ENCODE data around the gene FAM110D. TPM values are rescaled to one million over a fixed set of nuclear protein-coding genes. Genes with fewer than 3 reads are reported as not detected.

FAM110D gene
- total and polyA plus RNA-seq, 7 donors: 1.2 to 2.9 (median 1.4) TPM

DNA sequence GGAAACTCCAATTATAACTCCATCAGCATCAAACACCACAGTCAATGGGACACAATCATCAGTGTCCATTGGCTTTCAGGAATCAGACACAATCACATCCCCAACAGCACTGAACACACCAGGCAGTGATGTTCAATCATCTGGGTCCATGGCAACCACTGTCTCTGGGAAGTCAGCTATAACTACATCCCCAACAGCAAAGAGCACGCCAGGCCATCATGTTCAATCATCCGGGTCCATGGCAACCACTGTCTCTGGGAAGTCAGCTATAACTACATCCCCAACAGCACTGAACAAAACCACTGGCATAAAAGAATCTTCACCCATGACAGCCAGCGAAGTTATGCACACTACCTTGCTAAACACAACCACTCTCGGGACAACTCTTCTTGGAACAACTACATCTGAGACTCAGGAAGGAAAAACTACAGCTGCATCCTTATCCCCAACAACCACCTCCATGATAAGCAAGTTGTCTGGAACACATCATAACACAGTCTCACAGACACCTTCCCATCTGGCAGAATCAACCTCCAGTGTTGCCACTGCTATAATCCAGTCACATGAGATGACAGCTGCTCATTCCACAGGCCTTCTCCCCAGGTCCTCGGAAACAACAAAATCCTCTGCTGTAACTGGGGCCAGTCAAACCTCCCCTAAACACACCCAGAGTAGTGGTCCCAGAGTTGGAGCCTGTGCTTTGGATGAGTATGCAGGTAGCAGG, 51.4 kb downstream of the FAM110D start:
- H3K4me1 ChIP-seq: no peaks in the 10 kb centered on the region
- 71% methylated on average over 5 of the region's 5 CpGs for WGBS, 3 donors
- H3K27ac ChIP-seq: no peak overlapping the region
- no peaks in the 10 kb centered on the region for H3K36me3 ChIP-seq (ENCODE audit: insufficient read depth in 1 of 2, low read depth in 1 of 2)
- ATAC-seq: peak in 1 of 4 donors; percentile 78
- no peaks in the 10 kb centered on the region for H3K27me3 ChIP-seq (ENCODE audit: insufficient read depth in 3 of 3, low read length in 2 of 3)
- intact Hi-C loops (cut with DNase I): no loop called here
- H3K4me3 ChIP-seq: no peak overlapping the region
- TF ChIP-seq CTCF (IDR thresholded peaks at IDR 0.05): no peak
- DNase-seq: no peak
- no peaks in the 10 kb centered on the region for H3K9me3 ChIP-seq

DNA sequence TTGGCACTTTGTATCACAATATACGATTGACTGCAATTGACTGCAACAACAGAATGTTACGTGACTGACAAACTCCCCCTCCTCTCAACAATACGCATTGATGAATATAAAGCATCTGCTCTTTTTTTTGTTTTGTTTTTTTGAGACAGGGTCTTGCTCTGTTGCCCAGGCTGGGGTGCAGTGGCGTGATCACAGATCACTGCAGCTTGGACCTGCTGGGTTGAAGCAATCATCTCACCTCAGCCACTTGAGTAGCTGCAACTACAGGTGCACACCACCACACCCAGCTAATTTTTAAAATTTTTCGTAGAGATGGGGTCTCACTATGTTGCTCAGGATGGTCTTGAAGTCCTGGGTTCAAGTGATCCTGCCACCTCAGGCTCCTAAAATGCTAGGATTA, 53.8 kb downstream of the FAM110D start:
- WGBS, 3 donors: 87 to 93% (median 88%) methylated on average over 5 of the region's 5 CpGs
- Histone ChIP-seq H3K9me3 (no peaks in the 10 kb centered on the region), H3K4me1 (no peaks in the 10 kb centered on the region), H3K36me3 (ENCODE audit: insufficient read depth in 1 of 2, low read depth in 1 of 2) (no peaks in the 10 kb centered on the region), H3K27me3 (ENCODE audit: insufficient read depth in 3 of 3, low read length in 2 of 3) (no peaks in the 10 kb centered on the region), H3K27ac (no peak overlapping the region), H3K4me3 (no peak overlapping the region)
- no peak for TF ChIP-seq CTCF (IDR thresholded peaks at IDR 0.05)
- DNase-seq: no peak
- ATAC-seq: no peak
- intact Hi-C loops (cut with DNase I): no loop called here

DNA sequence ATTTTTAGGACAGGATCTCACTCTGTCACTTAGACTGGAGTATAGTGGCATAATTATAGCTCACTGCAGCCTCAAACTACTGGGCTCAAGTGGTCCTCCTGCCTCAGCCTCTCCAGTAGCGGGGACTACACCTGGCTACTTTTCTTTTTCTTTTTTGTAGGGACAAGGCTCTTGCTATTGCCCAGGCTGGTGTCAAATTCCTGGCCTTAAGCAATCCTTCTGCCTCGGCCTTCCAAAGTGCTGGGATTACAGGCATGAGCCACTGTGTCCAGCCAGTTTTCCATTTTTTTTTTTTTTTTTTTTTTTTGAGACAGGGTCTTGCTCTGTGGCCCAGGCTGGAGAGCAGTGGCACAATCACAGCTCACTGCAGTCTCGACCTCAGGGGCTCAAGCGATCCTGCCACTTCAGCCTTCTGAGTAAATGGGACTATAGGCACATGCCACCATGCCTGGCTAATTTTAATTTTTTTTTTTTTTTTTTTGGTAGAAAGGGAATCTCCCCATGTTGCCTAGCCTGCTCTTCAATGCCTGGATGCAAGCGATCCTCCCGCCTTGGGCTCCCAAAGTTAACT, 54.5 kb downstream of the FAM110D start:
- intact Hi-C loops (cut with DNase I): no loop called here
- Histone ChIP-seq H3K9me3 (no peaks in the 10 kb centered on the region), H3K36me3 (ENCODE audit: insufficient read depth in 1 of 2, low read depth in 1 of 2) (no peaks in the 10 kb centered on the region), H3K27ac (no peak overlapping the region), H3K4me3 (no peak overlapping the region), H3K4me1 (no peaks in the 10 kb centered on the region), H3K27me3 (ENCODE audit: insufficient read depth in 3 of 3, low read length in 2 of 3) (no peaks in the 10 kb centered on the region)
- no peak for TF ChIP-seq CTCF (IDR thresholded peaks at IDR 0.05)
- ATAC-seq: peak in 1 of 4 donors; percentile 43
- 73 to 82% (median 79%) methylated on average over 6 of the region's 6 CpGs for WGBS, 3 donors
- DNase-seq: no peak

Other genes with a start within 250 kb of the FAM110D start
- gene PAFAH2, start 161.0 kb upstream of the FAM110D start, total RNA-seq: 10 to 100 TPM in 3 of 4 donors, 1 to 10 TPM in 1; 5.5 to 15.8 (median 13.3) TPM
- gene PAFAH2, start 161.0 kb upstream of the FAM110D start, polyA plus RNA-seq: 10 to 100 TPM in 1 of 3 donors, 1 to 10 TPM in 2; 5.1 to 30.1 (median 8.8) TPM
- 1 to 10 TPM in 3 of 4 donors, under 1 TPM in 1; 0.39 to 4.6 (median 2.1) TPM for gene EXTL1, start 137.3 kb upstream of the FAM110D start, total RNA-seq
- gene EXTL1, start 137.3 kb upstream of the FAM110D start, polyA plus RNA-seq: 1 to 10 TPM in 1 of 3 donors, under 1 TPM in 2; 0.61 to 1.1 (median 0.90) TPM
- 1 to 10 TPM in 3 of 4 donors, under 1 TPM in 1; 0.32 to 7.8 (median 4.2) TPM for gene SLC30A2, start 113.0 kb upstream of the FAM110D start, total RNA-seq
- gene SLC30A2, start 113.0 kb upstream of the FAM110D start, polyA plus RNA-seq: 1 to 10 TPM in 1 of 3 donors, under 1 TPM in 2; 0.21 to 1.2 (median 0.70) TPM
- 1,000 to 10,000 TPM in 1 of 4 donors, 100 to 1,000 TPM in 2, 10 to 100 TPM in 1; 74.2 to 2,937 (median 350) TPM for gene TRIM63, start 91.4 kb upstream of the FAM110D start, total RNA-seq
- gene TRIM63, start 91.4 kb upstream of the FAM110D start, polyA plus RNA-seq: 1,000 to 10,000 TPM in 2 of 3 donors, 100 to 1,000 TPM in 1; 369 to 2,799 (median 1,951) TPM
- 1 to 10 TPM; 3.1 to 7.0 (median 5.3) TPM for gene PDIK1L, start 47.3 kb upstream of the FAM110D start, total RNA-seq
- 1 to 10 TPM; 1.4 to 5.8 (median 2.4) TPM for gene PDIK1L, start 47.3 kb upstream of the FAM110D start, polyA plus RNA-seq
- gene C1orf232, start 9.9 kb downstream of the FAM110D start, total RNA-seq: not detected
- gene C1orf232, start 9.9 kb downstream of the FAM110D start, polyA plus RNA-seq: not detected
- gene ZNF593, start 10.8 kb downstream of the FAM110D start, total RNA-seq: 100 to 1,000 TPM in 1 of 4 donors, 10 to 100 TPM in 3; 75.2 to 116 (median 78.3) TPM
- gene ZNF593, start 10.8 kb downstream of the FAM110D start, polyA plus RNA-seq: 100 to 1,000 TPM in 2 of 3 donors, 10 to 100 TPM in 1; 65.7 to 236 (median 162) TPM
- gene ZNF593OS, start 12.8 kb downstream of the FAM110D start, total RNA-seq: 1 to 10 TPM; 1.6 to 4.2 (median 2.9) TPM
- under 1 TPM; 0.16 to 0.70 (median 0.44) TPM for gene ZNF593OS, start 12.8 kb downstream of the FAM110D start, polyA plus RNA-seq
- 10 to 100 TPM; 54.8 to 90.4 (median 73.0) TPM for gene CNKSR1, start 18.4 kb downstream of the FAM110D start, total RNA-seq
- 10 to 100 TPM; 11.0 to 45.3 (median 24.5) TPM for gene CNKSR1, start 18.4 kb downstream of the FAM110D start, polyA plus RNA-seq
- under 1 TPM in 1 of 4 donors, not detected in 3; 0.24 TPM for gene CATSPER4, start 31.5 kb downstream of the FAM110D start, total RNA-seq
- gene CATSPER4, start 31.5 kb downstream of the FAM110D start, polyA plus RNA-seq: under 1 TPM in 1 of 3 donors, not detected in 2; 0.01 TPM
- gene CEP85, start 75.1 kb downstream of the FAM110D start, total RNA-seq: 10 to 100 TPM; 16.0 to 52.5 (median 41.1) TPM
- gene CEP85, start 75.1 kb downstream of the FAM110D start, polyA plus RNA-seq: 10 to 100 TPM; 14.8 to 24.2 (median 18.0) TPM
- 10 to 100 TPM; 21.4 to 30.6 (median 22.6) TPM for gene SH3BGRL3, start 121.0 kb downstream of the FAM110D start, total RNA-seq
- gene SH3BGRL3, start 121.0 kb downstream of the FAM110D start, polyA plus RNA-seq: 10 to 100 TPM; 10.9 to 78.1 (median 18.2) TPM
- gene UBXN11, start 147.6 kb downstream of the FAM110D start, total RNA-seq: 1 to 10 TPM; 3.5 to 7.0 (median 3.9) TPM
- gene UBXN11, start 147.6 kb downstream of the FAM110D start, polyA plus RNA-seq: 1 to 10 TPM; 3.9 to 6.8 (median 5.8) TPM
- 1 to 10 TPM; 2.1 to 4.2 (median 4.1) TPM for gene CD52, start 158.9 kb downstream of the FAM110D start, total RNA-seq
- 1 to 10 TPM; 2.9 to 3.9 (median 3.6) TPM for gene CD52, start 158.9 kb downstream of the FAM110D start, polyA plus RNA-seq
- 1 to 10 TPM in 1 of 4 donors, under 1 TPM in 1, not detected in 2; 0.56 to 2.9 TPM for gene CRYBG2, start 195.1 kb downstream of the FAM110D start, total RNA-seq
- gene CRYBG2, start 195.1 kb downstream of the FAM110D start, polyA plus RNA-seq: under 1 TPM in 1 of 3 donors, not detected in 2; 0.01 TPM
- not detected for gene ZNF683, start 213.7 kb downstream of the FAM110D start, total RNA-seq
- gene ZNF683, start 213.7 kb downstream of the FAM110D start, polyA plus RNA-seq: under 1 TPM in 1 of 3 donors, not detected in 2; 0.06 TPM

All from psoas muscle (tissue), 8 donors.